PC-3 (cell line): ENCODE data around the gene VSTM4. TPM values are rescaled to one million over a fixed set of nuclear protein-coding genes. Genes with fewer than 3 reads are reported as not detected.

Source experiments
- ATAC-seq: fragments of 200-7000 bp; cut with Tn5 transposase; 2 replicates; pipeline ENCODE4 v1.9.1; 2020; ENCODE audit warnings: mild to moderate bottlenecking, moderate library complexity
- BruUV-seq: library from RNA; stranded (reverse); fragments of 400-500 nt; replicated peaks from 2 replicates; lab custom pipeline; 2021; lab: Mats Ljungman, UMichigan
- CTCF ChIA-PET: fragments of 300-600 bp; sonication (Branson Sonifier 250); formaldehyde crosslinking; loops from one replicate; lab custom pipeline; 2022; ENCODE audit warnings: antibody characterized with exemption; lab: Charles Lee
- POLR2A ChIA-PET: fragments of 300-600 bp; sonication (Branson Sonifier 250); formaldehyde crosslinking; loops from one replicate; lab custom pipeline; 2022; ENCODE audit warnings: antibody characterized with exemption; ENCODE audit not compliant: unreplicated experiment; lab: Charles Lee
- DNase-seq: peaks from one replicate; pipeline ENCODE4 v3.0.0-alpha.2; 2015
- H2AFZ ChIP-seq: fragments of 300-600 bp; sonication (generic); 2 replicates; pipeline ENCODE4 v1.6.0; 2016; ENCODE audit warnings: antibody characterized with exemption, low read length
- H3F3A ChIP-seq: fragments of 300-600 bp; sonication (generic); one replicate; pipeline ENCODE4 v1.6.0; 2017; ENCODE audit warnings: antibody characterized with exemption, low read length, control low read depth, mild to moderate bottlenecking; ENCODE audit not compliant: unreplicated experiment
- H3K27ac ChIP-seq: fragments of 300-600 bp; sonication (generic); 2 replicates; pipeline ENCODE4 v1.5.1; 2016; ENCODE audit warnings: mild to moderate bottlenecking, low read length
- H3K27me3 ChIP-seq: fragments of 300-600 bp; sonication (generic); 2 replicates; pipeline ENCODE4 v1.6.1; 2016; ENCODE audit warnings: low read length, mixed read lengths
- H3K36me3 ChIP-seq: fragments of 300-600 bp; sonication (generic); 2 replicates; pipeline ENCODE4 v1.6.1; 2016; ENCODE audit warnings: low read depth, mixed run types, low read length, mixed read lengths
- H3K4me1 ChIP-seq: fragments of 300-600 bp; sonication (generic); 2 replicates; pipeline ENCODE4 v1.5.1; 2016; ENCODE audit warnings: low read length; ENCODE audit not compliant: insufficient read depth
- H3K4me2 ChIP-seq: fragments of 300-600 bp; sonication (generic); 2 replicates; pipeline ENCODE4 v1.6.0; 2016; ENCODE audit warnings: low read length
- H3K4me3 ChIP-seq: fragments of 300-600 bp; sonication (generic); 2 replicates; pipeline ENCODE4 v1.5.1; 2016; ENCODE audit warnings: mild to moderate bottlenecking, low read length, mixed read lengths
- H3K79me2 ChIP-seq: fragments of 300-600 bp; sonication (generic); 2 replicates; pipeline ENCODE4 v1.6.1; 2017; ENCODE audit warnings: low read length, mixed read lengths
- H3K9ac ChIP-seq: fragments of 300-600 bp; sonication (generic); 2 replicates; pipeline ENCODE4 v1.6.0; 2016; ENCODE audit warnings: mild to moderate bottlenecking, low read length
- H3K9me2 ChIP-seq: fragments of 300-600 bp; sonication (generic); replicated peaks from 2 replicates; pipeline ENCODE4 v1.6.1; 2016; ENCODE audit warnings: mixed run types, low read length, mixed read lengths
- H3K9me3 ChIP-seq: fragments of 300-600 bp; sonication (generic); 2 replicates; pipeline ENCODE4 v1.6.1; 2016; ENCODE audit warnings: low read length, mixed read lengths
- H4K20me1 ChIP-seq: fragments of 300-600 bp; sonication (generic); 2 replicates; pipeline ENCODE4 v1.6.1; 2016; ENCODE audit warnings: low read length, mixed read lengths
- EZH2 ChIP-seq: fragments of 300-600 bp; sonication (generic); IDR thresholded peaks from one replicate; pipeline ENCODE4 v1.6.1; 2017; ENCODE audit warnings: antibody characterized with exemption, mild to moderate bottlenecking, low read length; ENCODE audit not compliant: unreplicated experiment
- EZH2phosphoT487 ChIP-seq: fragments of 300-600 bp; sonication (generic); IDR thresholded peaks from 2 replicates; pipeline ENCODE4 v1.6.1; 2018; ENCODE audit warnings: mild to moderate bottlenecking, antibody characterized with exemption, low read length, borderline replicate concordance
- intact Hi-C: fragments of 100-400 bp; cut with micrococcal nuclease; formaldehyde crosslinking; loops from 2 replicates; pipeline ENCODE4 v1.9.0; 2023
- total RNA-seq: library from RNA; depleted of rRNA; stranded (reverse); fragments of >200 nt; gene quantifications from 2 replicates; pipeline ENCODE4 v1.2.3, GENCODE V29; 2014
- TF ChIP-seq, protein P1 (sequence below): fragments of 300-600 bp; sonication (generic); conservative IDR thresholded peaks from 2 replicates; pipeline ENCODE4 v1.5.1; 2017; ENCODE audit warnings: antibody characterized with exemption, low read depth, mild to moderate bottlenecking, low read length

Gene VSTM4
- total RNA-seq, 1 experiment from 2014 or later = not detected

DNA sequence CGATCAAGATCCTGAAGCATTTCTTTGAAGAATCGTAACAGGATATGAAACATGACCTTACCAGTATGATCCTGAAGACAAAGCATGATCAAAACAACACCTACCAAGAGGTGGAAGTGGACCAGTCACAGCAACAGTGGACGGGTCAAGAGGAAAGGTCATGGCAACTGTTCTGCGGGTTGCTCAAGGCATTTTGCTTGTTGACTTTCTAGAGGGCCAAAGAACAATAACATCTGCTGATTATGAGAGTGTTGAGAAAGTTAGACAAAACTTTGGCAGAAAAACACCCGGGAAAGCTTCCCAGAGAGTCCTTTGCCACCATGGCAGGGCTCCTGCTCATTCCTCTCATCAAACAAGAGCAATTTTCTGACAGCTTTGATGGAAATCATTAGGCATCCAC is 110.1 kb downstream of the VSTM4 start:
- Histone ChIP-seq H3K36me3 (no peaks in the 10 kb centered on the region), H3K4me2 (no peak overlapping the region), H4K20me1 (no peaks in the 10 kb centered on the region), H3K4me1 (no peaks in the 10 kb centered on the region), H3F3A (no peaks in the 10 kb centered on the region), H3K9ac (no peak overlapping the region), H3K9me2 (no peaks in the 10 kb centered on the region), H3K79me2 (no peaks in the 10 kb centered on the region), H3K27ac (no peak overlapping the region), H3K27me3 (peaks cover 44% of the 10 kb centered on the region), H3K9me3 (no peaks in the 10 kb centered on the region), H2AFZ (no peak overlapping the region), H3K4me3 (no peak overlapping the region)
- intact Hi-C loops = no loop called here
- DNase-seq (no peak), ATAC-seq (no peak)
- POLR2A ChIA-PET = no interaction called here
- TF ChIP-seq, protein P1, sequence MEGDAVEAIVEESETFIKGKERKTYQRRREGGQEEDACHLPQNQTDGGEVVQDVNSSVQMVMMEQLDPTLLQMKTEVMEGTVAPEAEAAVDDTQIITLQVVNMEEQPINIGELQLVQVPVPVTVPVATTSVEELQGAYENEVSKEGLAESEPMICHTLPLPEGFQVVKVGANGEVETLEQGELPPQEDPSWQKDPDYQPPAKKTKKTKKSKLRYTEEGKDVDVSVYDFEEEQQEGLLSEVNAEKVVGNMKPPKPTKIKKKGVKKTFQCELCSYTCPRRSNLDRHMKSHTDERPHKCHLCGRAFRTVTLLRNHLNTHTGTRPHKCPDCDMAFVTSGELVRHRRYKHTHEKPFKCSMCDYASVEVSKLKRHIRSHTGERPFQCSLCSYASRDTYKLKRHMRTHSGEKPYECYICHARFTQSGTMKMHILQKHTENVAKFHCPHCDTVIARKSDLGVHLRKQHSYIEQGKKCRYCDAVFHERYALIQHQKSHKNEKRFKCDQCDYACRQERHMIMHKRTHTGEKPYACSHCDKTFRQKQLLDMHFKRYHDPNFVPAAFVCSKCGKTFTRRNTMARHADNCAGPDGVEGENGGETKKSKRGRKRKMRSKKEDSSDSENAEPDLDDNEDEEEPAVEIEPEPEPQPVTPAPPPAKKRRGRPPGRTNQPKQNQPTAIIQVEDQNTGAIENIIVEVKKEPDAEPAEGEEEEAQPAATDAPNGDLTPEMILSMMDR = no peak
- TF ChIP-seq EZH2 (no peak), EZH2phosphoT487 (no peak)
- no TSS peak for BruUV-seq
- CTCF ChIA-PET = no interaction called here

DNA sequence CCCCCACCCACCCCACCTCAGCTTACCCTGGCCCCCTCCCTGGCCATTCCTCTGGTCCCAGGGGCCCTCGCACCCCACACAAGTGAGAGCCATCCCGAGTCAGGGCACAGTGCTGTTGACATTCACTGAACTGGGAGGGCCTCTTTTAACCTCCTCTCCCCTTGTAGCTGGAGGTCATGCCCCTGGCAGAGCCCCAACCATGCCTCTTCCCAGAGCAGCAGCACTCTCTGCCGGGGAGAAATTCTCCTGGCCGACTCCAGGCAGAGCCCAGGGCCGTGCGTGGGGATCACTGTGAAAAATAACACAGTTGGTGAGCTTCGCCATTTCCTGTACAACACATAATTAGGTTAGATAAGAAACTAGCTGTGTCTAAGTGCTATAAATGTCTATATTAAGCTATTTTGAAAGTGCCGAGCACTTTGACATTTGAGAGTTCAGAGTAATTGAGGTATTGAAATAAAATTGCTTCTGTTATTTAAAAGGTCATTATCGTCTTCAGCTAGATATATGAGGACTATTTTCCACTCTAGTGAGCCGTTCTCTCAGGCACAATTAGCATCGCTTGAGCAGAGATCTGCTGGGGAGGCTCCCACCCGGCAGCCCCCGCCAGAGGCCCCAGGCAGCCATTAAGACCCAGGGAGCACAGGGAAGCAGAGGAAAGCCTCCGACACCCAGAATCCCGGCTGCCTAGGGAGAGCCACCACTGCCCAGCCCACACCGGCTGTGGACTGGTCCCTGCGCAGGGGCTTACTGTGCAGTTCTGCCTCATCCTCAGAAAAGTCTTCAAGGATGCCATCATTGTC is 113.3 kb downstream of the VSTM4 start:
- CTCF ChIA-PET = no interaction called here
- BruUV-seq = no TSS peak

More for the DNA sequence above, 113.3 kb downstream of the VSTM4 start:
- Histone ChIP-seq H3K9ac (no peak overlapping the region), H3K27me3 (peaks cover 42% of the 10 kb centered on the region), H2AFZ (no peak overlapping the region), H4K20me1 (no peaks in the 10 kb centered on the region), H3K4me3 (no peak overlapping the region), H3K27ac (no peak overlapping the region), H3K4me2 (no peak overlapping the region), H3K4me1 (no peaks in the 10 kb centered on the region), H3K36me3 (no peaks in the 10 kb centered on the region), H3F3A (no peaks in the 10 kb centered on the region), H3K79me2 (no peaks in the 10 kb centered on the region), H3K9me2 (no peaks in the 10 kb centered on the region), H3K9me3 (no peaks in the 10 kb centered on the region)
- POLR2A ChIA-PET = no interaction called here
- DNase-seq (no peak), ATAC-seq (no peak)
- intact Hi-C loops = no loop called here
- TF ChIP-seq EZH2 (no peak), EZH2phosphoT487 (no peak)
- TF ChIP-seq, protein P1 = no peak
